ENCODE data around the gene TMSB10.

Gene TMSB10

GRCh38 chr2:84942166-84942565 is 36.7 kb downstream of the TMSB10 start:
- Histone ChIP-seq H3K36me3 (ENCODE audit: control insufficient read depth in 2 of 2, insufficient read depth in 1 of 2, low read length in 2 of 2) (no peaks in the 10 kb centered on the region), H3K27ac (ENCODE audit: extremely low read depth, low read depth, low read length) (no peak overlapping the region), H3K4me3 (ENCODE audit: low read depth, low read length) (no peak overlapping the region), H3K4me1 (ENCODE audit: control insufficient read depth, insufficient read depth, low read length) (no peaks in the 10 kb centered on the region), H3K9me3 (ENCODE audit: control insufficient read depth, insufficient read depth, low read depth, low read length) (no peaks in the 10 kb centered on the region)
- TF ChIP-seq ZNF639 (tag by site-specific recombination; IDR thresholded peaks at IDR 0.05) (no peak), ZNF18 (tag by site-specific recombination; IDR thresholded peaks at IDR 0.05) (no peak)
- TF ChIP-seq, protein P1, sequence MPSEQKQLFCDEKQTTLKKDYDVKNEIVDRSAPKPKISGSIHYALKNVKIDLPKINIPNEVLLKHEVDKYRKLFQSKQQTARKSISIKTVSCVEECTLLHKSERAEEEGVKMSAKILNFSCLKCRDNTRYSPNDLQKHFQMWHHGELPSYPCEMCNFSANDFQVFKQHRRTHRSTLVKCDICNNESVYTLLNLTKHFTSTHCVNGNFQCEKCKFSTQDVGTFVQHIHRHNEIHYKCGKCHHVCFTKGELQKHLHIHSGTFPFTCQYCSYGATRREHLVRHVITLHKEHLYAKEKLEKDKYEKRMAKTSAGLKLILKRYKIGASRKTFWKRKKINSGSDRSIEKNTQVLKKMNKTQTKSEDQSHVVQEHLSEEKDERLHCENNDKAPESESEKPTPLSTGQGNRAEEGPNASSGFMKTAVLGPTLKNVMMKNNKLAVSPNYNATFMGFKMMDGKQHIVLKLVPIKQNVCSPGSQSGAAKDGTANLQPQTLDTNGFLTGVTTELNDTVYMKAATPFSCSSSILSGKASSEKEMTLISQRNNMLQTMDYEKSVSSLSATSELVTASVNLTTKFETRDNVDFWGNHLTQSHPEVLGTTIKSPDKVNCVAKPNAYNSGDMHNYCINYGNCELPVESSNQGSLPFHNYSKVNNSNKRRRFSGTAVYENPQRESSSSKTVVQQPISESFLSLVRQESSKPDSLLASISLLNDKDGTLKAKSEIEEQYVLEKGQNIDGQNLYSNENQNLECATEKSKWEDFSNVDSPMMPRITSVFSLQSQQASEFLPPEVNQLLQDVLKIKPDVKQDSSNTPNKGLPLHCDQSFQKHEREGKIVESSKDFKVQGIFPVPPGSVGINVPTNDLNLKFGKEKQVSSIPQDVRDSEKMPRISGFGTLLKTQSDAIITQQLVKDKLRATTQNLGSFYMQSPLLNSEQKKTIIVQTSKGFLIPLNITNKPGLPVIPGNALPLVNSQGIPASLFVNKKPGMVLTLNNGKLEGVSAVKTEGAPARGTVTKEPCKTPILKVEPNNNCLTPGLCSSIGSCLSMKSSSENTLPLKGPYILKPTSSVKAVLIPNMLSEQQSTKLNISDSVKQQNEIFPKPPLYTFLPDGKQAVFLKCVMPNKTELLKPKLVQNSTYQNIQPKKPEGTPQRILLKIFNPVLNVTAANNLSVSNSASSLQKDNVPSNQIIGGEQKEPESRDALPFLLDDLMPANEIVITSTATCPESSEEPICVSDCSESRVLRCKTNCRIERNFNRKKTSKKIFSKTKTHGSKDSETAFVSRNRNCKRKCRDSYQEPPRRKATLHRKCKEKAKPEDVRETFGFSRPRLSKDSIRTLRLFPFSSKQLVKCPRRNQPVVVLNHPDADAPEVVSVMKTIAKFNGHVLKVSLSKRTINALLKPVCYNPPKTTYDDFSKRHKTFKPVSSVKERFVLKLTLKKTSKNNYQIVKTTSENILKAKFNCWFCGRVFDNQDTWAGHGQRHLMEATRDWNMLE (tag by site-specific recombination; conservative IDR thresholded peaks at IDR 0.05; ENCODE audit: low read depth) = no peak
- TF ChIP-seq, protein P2, sequence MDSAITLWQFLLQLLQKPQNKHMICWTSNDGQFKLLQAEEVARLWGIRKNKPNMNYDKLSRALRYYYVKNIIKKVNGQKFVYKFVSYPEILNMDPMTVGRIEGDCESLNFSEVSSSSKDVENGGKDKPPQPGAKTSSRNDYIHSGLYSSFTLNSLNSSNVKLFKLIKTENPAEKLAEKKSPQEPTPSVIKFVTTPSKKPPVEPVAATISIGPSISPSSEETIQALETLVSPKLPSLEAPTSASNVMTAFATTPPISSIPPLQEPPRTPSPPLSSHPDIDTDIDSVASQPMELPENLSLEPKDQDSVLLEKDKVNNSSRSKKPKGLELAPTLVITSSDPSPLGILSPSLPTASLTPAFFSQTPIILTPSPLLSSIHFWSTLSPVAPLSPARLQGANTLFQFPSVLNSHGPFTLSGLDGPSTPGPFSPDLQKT (IDR thresholded peaks at IDR 0.05; ENCODE audit: borderline replicate concordance, low read depth, low read length) = no peak
- CTCF ChIA-PET = interaction anchor here (0.9 to 4.0 kb wide), 3 partner anchors 14 to 16 kb away, joined by 3 to 27 read pairs (median 19); no protein-coding TSS in a partner anchor
- POLR2A ChIA-PET = interaction anchor here (1.0 kb wide), 1 partner anchor 22 kb away, joined by 3 read pairs; no protein-coding TSS in a partner anchor

DNA sequence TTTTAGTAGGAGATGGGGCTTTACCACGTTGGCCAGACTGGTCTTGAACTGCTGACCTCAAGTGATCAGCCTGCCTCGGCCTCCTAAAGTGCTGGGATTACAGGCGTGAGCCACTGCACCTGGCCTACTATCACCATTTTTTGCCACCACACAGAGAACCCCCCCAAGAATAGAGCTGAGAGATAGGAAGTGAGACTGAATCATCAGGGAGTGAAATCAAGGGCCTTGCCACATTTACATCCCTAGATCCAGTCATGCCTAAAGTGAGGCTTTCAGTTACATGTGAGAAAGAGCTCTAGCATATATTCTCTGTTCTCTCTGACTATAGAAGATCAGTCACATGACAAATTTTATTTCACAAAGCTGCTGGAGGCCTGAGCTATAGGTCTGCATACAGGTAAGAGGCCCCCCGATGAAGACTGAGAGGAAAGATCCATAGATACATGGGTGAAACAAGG is 37.5 kb downstream of the TMSB10 start:
- TF ChIP-seq, protein P3, sequence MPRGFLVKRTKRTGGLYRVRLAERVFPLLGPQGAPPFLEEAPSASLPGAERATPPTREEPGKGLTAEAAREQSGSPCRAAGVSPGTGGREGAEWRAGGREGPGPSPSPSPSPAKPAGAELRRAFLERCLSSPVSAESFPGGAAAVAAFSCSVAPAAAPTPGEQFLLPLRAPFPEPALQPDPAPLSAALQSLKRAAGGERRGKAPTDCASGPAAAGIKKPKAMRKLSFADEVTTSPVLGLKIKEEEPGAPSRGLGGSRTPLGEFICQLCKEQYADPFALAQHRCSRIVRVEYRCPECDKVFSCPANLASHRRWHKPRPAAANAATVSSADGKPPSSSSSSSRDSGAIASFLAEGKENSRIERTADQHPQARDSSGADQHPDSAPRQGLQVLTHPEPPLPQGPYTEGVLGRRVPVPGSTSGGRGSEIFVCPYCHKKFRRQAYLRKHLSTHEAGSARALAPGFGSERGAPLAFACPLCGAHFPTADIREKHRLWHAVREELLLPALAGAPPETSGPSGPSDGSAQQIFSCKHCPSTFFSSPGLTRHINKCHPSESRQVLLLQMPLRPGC (tag by site-specific recombination; IDR thresholded peaks at IDR 0.05) = no peak
- no peak for TF ChIP-seq ZXDB (tag by site-specific recombination; IDR thresholded peaks at IDR 0.05)
- TF ChIP-seq ZNF48 (tag by site-specific recombination; IDR thresholded peaks at IDR 0.05) = no peak
- no peak for TF ChIP-seq ZNF112 (tag by site-specific recombination; IDR thresholded peaks at IDR 0.05)
- no peak for TF ChIP-seq REPIN1 (tag by site-specific recombination; IDR thresholded peaks at IDR 0.05; ENCODE audit: low read depth)
- no peak for TF ChIP-seq ZNF785 (tag by site-specific recombination; IDR thresholded peaks at IDR 0.05)
- no peak for TF ChIP-seq ZNF133 (tag by site-specific recombination; IDR thresholded peaks at IDR 0.05)
- no peak for TF ChIP-seq ZNF488 (tag by site-specific recombination; IDR thresholded peaks at IDR 0.05)
- Histone ChIP-seq H3K4me1 (ENCODE audit: control insufficient read depth, insufficient read depth, low read length) (no peaks in the 10 kb centered on the region), H3K4me3 (ENCODE audit: low read depth, low read length) (no peak overlapping the region), H3K27ac (ENCODE audit: extremely low read depth, low read depth, low read length) (no peak overlapping the region), H3K9me3 (ENCODE audit: control insufficient read depth, insufficient read depth, low read depth, low read length) (no peaks in the 10 kb centered on the region), H3K36me3 (ENCODE audit: control insufficient read depth in 2 of 2, insufficient read depth in 1 of 2, low read length in 2 of 2) (no peaks in the 10 kb centered on the region)
- ChIA-PET POLR2A (interaction anchor here (0.8 kb wide), 1 partner anchor 15 kb away, joined by 3 read pairs; no protein-coding TSS in a partner anchor), CTCF (interaction anchor here (0.9 to 4.0 kb wide), 3 partner anchors 14 to 357 kb away, joined by 3 to 19 read pairs (median 4); no protein-coding TSS in a partner anchor)

All from HEK293 (cell line).